NCI-H510A (cell line): ENCODE results near the gene BCL2L1.

Source experiments
- DNase-seq: peaks from one replicate; lab custom pipeline; 2025; lab: John Stamatoyannopoulos, UW

The BCL2L1 gene

DNA sequence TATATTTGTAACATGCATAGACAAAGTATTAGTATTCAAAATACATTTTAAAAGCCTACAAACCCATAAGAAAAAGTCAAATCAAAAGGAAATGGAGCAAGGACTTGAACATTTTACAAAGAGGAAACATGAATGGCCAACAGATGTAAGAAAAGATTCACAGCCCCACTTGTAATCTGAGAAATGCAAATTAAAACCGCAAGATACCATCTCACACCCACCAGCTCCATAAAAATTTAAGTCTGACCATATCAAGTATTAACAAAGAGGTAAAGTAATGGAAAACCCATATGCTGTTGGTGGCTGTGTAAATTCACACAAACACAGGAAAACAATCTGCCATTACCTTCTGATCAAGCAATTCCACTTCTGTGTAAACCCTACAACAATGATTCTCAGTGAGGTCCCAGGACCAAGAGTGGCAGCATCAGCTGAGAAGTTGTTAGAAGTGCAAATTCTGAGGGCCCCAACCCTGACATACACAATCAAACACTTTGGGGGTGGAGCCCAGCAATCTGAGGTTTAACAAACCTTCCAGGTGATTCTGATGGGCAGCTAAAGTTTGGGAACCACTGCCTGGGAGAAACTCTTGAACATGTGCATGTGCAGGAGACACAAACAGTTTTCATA is 30.9 kb downstream of the BCL2L1 start:
- no peak for DNase-seq

DNA sequence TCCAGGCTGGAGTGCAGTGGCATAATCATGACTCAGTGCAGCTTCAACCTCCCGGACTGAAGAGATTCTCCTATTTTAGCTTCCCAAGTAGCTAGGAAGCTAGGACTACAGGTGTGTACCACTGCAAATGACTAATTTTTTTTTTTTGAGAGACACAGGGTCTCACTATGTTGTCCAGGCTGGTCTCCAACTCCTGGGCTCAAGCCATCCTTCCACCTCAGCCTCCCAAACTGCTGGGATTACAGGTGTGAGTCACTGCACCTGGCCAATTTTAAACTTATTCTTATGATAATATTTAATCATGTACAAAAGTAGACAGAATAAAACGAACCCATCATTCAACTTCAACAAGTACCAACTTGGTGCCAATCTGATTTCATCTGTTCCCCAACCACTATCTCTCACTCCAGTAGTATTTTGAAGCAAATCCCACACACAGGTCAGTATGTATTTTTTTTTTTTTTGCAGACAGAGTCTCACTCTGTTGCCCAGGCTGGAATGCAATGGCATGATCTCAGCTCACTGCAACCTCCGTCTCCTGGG is 32.5 kb downstream of the BCL2L1 start:
- no peak for DNase-seq

DNA sequence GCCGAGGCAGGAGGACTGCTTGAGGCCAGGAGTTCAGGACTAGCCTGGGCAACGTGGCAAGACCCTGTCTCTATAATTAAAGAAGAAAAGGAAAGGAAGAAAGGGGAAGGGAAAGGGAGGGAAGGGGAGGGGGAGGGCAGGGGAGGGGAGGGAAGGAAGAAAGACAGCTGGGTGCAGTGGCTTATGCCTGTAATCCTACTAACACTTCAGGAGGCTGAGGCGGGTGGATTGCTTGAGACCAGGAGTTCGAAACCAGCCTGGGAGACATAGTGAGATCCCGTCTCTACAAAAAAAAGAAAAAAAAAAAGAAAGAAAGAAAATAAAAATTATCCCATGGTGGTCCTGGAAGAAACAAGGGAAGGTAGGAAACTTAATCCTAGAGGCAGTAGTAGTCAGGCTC is 33.5 kb downstream of the BCL2L1 start:
- no peak for DNase-seq

DNA sequence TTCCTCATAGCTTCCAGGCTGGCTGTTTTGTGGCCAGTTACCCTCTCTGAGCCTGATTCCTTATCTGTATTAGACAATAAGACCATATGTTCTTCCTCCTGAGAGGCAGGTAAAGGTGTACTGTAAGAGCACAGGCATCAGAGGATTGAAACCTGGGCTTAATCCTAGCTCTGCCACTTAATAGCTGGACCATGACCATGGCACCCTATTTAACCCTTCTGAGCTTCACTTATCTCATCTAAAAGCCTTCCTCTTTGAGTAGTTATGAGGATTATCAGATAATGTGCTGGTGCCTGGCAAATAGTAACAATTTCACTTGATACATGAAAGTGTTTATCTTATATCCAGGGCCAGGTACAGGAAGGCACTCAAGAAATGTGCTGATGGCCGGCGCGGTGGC is 34.9 kb downstream of the BCL2L1 start:
- no peak for DNase-seq

DNA sequence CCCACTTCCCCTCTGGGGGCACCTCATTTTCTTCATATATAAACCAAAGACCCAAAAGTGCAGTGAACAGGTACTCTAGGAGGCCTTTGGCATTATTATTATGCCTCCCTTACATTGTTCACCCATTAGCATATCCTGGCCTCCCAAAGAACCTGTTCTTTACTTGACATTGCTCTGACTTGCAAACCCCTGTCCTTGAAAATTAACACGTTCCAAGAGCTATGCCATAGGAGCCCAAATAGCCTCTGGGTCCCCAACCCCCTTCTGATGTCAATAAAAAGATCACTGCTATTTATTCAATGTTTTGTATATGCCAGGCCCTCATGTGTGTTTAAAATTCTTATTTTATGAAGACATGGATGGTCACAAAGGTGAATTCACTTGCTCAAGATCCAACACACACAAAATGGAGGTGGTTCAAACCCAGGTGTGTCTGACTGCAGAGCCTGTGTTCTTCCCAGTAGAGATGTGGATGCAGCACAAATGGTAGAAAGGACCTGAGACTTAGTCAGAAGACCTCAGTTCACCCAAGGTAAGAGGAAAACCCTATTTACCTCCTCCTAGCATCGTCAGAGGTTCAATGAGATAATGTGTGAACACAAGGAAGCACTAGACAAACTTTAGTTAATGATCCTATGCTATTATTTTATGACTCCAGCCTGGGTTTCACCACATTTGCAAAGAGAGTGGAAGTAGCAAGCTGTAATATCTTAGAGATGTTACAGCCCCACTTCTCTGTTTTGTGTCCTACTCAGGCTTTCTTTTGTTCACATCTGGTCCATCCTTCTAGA is 36.6 kb downstream of the BCL2L1 start:
- no peak for DNase-seq

DNA sequence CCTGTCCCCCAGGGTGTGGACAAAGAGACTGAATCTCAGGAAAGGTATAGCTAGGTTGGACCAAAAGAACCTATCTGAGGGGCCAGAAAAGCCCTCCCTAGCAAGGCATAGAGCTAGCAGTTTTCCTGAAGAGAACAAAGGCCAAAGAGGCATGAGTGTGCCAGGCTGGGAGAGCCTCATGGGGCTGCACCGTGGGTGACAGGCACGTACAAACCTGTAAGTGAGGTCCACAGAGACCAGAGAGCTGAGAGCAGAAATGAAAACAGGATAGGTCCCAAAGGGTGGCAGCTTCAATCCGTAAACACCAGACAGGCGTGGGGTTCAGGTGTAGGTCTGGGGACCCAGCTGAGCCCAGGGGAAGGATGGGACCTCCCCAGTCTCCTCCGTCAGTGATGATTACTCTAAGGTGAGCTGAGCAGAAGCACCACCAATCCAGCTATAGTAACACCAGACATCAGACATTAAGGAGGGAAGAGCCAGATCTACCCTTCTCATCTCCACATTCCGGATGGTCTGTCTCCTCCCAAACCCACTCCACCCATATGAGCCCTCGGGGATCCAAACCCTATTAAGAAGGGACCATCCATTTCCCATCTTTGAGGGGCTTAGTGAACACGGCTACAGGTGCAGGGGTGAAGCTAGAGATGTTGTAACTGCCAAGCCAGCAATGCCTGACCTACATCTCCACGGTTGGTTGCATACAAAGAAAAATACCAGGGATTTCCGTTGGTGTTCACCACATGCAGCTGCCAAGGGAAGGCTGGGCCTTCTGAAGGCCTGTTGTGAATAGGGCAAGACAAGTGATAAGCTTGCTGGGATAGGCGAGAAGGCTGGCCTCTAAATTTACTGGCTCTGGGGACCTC is 38.3 kb downstream of the BCL2L1 start:
- DNase-seq, result peak; percentile 54

DNA sequence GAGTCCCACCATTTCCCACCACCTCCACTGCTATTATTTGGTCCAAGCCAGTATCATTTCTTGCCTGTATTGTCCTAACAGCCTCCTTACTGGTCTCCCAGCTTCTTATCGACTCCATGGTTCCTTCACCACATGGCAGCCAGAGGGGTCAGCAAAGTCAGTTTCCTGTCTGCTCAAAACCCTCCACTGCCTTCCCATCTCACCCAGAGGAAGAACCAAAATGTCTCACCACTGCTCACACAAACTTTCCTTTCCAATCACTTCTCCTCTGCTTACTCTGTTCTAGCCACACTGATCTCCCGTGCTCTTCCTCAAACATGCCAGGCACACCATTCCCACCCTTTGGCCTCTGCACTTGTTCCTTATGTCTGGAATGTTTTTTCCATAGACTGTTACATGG is 39.7 kb downstream of the BCL2L1 start:
- DNase-seq, result no peak

DNA sequence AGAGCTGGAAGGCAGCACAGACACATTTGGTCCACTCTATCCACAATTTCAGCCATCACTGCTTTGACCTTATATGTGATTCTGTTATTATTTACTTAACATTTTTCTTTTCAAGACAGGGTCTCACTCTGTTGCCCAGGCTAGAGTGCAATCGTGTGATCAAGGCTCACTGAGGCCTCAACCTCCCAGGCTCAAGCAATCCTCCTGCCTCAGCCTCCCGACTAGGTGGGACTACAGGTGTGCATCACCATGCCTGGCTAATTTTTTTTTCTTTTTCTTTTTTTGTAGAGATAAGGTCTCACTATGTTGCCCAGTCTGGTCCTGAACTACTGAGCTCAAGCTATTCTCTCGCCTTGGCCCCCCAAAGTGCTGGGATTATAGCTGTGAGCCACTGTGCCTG is 40.3 kb downstream of the BCL2L1 start:
- DNase-seq, result no peak

DNA sequence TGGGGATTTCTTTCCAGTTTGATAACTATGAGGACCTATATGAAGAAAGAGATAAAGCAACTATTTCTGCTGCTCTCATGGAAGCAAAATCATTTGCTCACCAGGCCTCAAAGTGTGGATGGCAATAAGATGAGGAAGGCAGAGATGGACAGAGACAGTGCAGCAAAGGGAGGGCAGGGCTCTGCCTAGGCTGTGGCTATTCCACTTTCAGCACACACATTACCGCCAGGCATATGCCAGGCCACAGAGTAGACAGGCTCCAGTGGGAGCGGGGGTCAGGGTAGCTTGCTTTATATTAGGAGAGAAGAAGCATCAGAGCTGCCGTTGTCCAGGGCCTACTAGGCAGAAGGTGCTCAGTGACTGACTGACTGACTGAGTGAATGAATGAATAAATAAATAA is 40.9 kb downstream of the BCL2L1 start:
- no peak for DNase-seq

DNA sequence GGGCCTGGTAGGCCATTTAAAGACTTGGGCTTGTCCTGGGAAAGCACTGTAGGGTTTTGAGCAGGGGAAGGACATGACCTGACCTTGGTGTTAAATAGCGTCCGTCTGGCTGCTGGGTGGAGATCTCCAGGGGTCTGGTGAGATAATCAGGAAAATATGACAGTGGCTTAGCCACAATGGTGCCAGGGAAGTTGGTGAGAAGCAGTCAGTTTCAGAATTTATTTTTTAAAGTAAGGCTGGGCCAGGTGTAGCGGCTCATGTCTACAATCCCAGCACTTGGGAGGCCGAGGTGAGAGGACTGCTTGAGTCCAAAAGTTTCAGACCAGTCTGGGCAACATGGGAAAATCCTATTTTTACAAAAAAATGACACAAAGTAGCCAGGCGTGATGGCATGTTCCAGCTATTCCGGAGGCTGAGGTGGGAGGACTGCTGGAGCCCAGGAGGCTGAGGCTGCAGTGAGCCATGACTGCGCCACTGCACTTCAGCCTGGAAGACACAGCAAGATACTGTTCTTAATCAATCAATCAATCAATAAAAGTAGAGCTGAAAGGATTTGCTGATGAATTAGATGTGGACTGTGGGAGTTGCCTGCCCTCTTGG is 41.4 kb downstream of the BCL2L1 start:
- DNase-seq, result no peak

DNA sequence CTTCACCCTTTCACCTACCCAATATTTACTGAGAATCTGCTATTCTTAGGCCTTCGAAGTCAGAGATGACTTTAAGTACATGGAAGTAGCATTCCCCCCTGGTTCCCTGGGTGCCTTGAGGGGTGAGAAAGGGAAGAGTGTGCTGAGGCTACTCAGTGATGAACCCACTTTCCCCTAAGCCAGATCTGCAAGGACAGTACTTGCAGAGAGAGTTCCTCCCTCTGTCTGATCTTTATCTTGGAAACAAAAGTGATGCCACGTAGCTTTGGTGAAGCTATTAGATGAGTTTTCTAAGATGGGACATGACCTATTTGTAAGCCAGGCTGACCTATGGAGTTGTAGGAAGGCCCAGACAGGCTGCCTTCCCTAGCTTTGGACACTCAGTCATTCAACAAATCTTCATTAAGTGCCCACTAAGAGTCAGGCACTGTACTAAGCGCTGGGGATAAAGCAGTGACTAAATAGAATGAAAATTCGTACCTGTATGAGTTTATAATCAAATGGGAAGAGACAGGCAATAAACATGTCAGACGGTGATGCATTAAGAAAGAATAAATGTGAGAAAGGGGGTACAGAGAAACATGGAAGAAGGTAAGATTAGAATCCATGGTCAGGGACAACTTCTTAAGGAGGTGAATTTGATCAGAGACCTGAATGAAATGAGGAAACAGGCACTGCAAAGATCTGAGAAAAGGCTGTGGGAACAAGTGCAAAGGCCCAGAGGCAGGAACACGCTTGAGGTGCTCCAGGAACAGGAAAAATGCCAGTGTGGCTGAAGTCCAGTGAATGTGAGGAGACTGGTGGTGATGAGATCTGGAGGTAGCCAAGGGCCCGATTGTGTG is 42.2 kb downstream of the BCL2L1 start:
- no peak for DNase-seq

DNA sequence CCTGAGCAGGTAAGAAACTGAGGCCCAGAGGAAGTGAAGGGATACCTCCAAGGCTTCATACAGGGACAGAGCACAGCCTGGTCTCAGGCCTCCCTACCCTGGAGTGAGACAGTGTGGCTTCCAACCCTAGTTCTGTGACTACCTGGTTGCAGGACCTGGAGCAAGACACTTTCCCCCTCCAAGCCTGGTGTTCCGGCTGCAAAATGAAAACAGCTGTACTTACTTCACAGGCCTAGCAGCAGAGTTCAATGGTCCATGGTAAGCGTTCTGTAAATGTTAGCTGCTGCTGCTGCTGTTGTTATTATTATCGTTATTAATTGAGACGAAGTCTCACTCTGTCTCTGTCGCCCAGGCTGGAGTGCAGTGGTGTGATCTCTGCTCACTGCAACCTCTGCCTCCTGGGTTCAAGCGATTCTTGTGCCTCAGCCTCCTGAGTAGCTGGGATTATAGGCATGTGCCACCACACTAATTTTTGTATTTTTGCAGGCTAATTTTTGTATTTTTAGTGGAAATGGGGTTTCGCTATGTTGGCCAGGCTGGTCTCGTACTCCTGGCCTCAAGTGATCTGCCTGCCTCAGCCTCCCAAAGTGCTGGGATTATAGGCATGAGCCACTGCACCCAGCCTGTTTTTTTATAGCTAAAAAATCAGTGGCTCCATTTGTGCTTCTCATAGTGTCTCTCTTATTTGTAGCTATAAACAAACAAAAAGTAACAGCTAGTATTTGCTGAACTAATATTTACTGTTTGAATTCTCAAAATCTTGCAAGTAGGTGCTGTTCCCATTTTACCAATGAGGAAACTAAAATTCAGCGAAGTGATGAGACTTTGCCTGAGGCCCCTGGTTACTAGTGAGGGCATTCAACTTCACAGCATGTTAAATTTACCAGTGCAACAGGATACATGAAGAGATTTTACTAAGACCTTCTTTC is 43.0 kb downstream of the BCL2L1 start:
- no peak for DNase-seq

DNA sequence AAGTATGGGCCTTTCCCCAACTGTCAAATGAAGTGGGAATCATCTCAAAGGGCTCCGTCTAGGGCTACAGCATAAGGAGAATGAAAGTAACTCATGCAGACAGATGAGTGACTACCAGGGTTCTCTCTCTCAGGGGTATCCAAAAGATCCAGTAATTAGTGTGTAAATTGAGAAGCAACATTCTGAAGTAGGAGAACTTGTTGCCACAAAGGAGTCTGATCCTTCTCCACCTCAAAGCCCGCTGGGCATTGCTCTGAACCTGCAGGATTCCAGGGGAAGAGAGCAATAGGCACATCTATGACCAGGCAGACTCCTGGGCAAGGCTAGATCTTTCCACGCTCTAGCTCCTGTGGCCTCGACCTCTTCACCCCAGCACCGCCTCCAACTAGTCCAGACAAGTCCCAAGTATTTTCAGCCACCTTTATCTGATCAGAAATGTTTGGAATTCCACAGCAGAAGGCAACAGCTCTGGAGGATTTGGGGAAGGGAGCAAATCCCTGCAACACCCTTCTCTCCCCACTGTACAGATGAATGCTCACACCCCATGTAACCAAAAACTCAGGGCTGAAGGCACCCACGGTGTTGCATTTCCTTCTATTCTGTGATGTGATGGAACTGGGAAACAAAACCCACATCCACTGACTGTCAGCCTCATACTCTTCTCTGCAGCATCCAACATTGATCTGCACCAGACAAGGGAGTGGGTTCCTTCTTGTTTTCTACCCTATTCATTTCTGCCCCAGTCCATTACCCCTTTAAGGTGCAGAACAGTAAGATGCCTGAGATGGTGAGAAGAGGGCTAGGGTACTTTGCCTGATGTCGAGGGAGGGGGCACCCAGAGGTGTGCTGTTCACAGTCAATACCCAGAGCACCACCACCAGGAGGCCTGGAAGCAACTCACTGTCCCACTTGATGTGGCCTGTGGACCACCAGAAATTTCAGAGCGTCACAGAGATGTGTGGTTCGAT is 44.0 kb downstream of the BCL2L1 start:
- no peak for DNase-seq

DNA sequence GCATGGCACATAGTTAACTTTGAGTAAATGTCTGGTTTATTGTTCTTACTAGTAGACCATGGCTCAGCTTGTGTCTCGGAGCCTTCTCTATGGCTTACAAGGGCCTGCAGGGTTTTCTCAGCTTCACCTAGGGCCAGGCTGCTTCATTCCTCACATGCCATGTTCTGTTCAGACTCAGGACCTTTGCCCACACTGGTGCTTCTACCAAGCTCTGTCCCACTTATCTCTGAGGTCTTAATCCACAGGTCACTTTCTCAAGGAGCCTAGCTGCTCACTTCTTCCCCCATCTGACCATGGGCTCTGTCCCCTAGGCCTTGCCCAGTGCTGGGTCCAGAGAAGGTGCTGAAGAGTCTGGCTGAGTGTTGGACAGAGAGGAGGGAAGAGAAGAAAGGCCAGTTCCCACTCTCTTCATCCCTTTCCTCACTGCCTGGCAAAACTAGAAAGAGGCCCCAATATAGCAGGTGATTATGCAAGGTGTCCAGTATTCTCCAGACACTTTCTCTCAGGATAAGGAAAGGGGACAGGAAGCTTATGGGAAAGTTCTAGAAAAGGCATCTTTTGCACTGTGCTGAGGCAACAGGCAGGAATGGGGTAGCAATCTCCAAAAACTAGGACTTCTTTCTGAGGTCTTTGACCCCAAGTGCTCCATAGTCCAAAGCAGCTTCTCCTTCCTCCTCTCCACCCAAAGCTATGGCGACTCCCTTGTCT is 45.0 kb downstream of the BCL2L1 start:
- no peak for DNase-seq

DNA sequence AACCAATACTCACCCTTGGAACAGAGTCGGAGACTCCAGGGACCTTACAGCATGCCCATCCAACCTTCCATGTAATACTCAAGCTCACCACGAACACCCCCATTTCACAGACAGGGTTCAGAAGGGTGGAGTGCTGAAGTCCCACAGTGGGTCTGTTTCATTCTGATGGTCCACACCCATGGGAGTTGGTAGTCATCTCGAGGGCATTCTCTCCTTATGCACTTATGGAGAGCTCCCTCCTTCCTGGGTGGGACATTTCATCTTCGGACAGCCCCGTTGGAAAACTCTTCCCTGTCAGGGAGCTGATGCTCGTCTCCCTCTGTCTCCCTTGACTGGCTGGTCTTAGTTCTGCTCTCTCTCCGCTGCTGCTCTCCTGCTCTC is 46.1 kb downstream of the BCL2L1 start:
- DNase-seq, result no peak

DNA sequence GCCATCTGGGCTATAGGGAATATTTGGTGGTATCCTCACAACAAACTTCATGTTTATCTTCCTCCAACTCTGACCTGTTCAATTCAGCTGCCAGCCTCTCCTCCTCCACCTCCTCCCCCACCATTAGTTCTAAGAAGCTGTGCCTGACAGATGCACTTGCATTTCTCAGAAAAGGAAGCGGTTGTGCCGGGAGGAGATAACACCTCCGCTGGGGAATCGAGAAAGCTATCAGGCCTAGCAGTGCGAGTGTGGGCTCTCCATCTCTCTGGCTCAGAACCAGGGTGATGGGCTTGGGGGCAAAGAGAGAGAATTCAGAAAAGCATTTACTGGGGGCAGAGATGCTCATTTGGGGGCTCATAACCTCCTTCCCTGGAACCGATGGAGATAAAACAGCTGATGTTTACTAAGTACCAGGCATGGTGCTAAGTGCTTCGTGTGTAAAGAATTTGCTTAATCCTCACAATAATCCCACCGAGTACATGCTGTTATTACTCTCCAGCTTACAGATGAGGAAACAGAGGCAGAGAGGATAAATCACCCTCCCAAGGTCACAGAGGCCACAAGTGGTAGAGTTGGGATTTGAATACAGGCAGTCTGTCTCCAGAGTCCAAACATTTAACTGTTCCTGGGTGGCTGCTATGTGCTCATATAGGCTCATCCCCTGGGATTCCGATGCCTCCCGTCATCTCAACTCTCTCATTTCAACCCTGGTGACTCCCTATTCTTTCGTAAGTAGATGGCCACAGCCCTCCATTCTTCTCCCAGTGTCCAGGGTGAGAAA is 46.6 kb downstream of the BCL2L1 start:
- DNase-seq, result no peak
